ENCODE data around the gene RNF183.
"Not testable (repeated sequence)": the region's sequence is repeated elsewhere in the genome, so short reads cannot be mapped to it uniquely, and the experiment has no call there.

The RNF183 gene

DNA sequence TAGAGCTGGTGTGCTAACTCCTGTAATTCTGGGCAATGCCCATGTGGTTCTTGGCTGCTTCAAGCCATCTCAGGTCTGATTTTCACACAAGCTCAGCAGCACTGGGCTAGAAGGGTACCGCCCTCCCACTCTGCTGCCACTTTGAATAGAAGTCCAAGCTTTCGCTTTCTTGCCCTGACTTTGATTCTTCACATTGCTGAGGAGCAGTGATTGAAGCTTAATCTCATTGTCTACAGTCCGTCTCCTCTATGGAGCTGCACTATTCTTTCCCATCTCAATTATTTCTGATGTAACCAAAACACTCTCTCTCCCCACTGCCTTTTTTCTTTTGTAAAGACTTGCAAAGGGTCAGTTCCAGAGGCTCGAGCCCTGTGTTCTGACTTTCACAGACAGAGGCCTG is 12.9 kb upstream of the RNF183 start:
- DNase-seq (ENCODE audit: low read depth), result no peak

DNA sequence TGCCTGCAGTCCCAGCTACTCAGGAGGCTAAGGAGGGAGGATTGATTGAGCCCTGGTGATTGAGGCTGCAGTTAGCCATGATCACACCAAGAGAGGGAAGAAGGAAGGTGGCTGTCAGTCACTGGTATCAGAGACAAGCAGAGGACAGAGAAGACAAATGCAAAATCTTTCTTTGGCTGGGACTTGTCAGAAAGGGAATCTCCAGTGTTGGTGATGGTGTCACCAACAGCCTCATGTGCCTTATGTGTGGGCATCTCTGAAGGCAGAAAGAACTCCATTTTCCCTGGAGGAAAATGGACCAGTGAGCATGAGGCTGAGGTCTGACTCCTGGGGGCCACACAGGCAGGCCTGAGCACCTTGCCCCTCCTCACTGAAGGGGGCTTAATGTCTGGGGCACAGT is 12.1 kb upstream of the RNF183 start:
- DNase-seq (ENCODE audit: low read depth), result no peak

GRCh38 chr9:113313261-113313660 is 10.1 kb upstream of the RNF183 start:
- no peak for DNase-seq (ENCODE audit: low read depth)

GRCh38 chr9:113311961-113312360 is 8.8 kb upstream of the RNF183 start:
- DNase-seq (ENCODE audit: low read depth), result no peak

GRCh38 chr9:113310538-113310937 is 7.4 kb upstream of the RNF183 start:
- no peak for DNase-seq (ENCODE audit: low read depth)

DNA sequence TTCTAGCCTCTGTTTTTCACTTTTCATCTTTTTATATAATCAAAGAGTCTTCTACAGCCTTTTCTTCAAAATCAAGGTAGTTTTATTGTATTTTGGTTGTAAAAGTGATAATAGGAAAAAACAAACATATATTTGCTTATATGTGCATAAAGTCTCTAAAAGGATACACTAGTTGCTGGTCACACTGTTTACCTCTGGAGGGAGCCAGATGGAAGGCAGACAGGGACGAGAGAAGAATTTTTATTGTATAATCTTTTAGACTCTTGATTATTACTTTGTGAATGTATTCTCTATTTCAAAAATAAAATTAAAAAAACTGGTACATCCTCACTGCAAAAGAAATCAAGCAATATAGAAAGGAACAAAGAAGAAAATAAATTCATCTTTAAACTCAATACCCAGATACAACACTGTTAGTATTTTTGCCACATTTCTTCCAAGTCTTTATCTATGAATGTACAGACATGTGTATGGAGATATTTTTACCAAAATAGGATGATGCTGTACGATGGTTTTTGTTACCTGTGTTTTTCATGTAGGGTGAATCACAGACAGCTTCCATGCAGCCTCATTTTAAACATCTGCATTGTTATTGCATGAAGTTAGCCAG is 6.1 kb upstream of the RNF183 start:
- peak; percentile 24 for DNase-seq (ENCODE audit: low read depth)

DNA sequence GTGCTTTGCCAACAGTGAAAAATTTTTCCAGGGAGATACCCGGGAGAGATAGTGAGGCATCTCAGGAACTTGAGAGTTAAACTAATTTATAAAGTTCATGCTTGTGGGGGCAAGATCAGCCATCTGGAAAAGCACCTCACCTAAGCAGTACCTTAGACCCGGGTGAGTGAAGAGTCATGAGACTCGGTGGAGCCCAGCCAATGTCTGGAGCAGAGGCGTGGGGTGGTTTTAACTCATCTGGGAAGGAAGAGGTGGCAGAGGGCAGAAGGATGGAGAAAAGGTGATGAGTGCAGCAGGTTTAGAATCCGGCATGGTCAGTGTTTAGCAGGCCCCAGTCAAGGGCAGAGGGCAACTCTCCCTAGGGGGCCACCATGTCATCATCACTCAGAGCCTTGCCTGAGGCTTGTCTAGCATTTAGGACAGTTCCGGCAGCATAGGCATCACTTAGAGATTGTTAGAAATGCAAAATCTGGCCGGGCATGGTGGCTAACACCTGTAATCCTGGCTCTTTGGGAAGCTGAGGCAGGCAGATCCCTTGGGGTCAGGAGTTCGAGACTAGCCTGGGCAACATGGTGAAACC is 4.3 kb upstream of the RNF183 start:
- DNase-seq (ENCODE audit: low read depth), result no peak

- DNase-seq (ENCODE audit: low read depth), result no peak
These were observed 3.4 kb upstream of the RNF183 start for GRCh38 chr9:113306566-113306965.

DNA sequence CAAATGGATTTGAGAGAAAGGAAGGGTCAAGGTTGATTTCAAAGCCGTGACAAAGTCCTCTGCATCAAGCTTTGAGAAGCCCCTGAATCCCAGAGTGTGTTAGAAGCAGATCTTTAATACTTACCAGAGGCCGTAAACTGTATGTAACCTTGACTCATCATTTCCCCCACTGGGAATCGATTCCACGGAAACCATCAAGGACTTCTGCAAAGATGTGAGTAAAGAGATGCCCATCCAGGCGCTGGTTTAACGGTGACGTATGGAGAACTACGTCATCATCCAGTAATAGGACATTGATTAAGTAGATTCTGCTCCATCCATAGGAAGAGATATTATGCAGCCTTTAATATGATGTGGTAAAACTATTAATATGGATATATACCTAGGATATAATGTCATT is 1.6 kb downstream of the RNF183 start:
- no peak for DNase-seq (ENCODE audit: low read depth)

DNA sequence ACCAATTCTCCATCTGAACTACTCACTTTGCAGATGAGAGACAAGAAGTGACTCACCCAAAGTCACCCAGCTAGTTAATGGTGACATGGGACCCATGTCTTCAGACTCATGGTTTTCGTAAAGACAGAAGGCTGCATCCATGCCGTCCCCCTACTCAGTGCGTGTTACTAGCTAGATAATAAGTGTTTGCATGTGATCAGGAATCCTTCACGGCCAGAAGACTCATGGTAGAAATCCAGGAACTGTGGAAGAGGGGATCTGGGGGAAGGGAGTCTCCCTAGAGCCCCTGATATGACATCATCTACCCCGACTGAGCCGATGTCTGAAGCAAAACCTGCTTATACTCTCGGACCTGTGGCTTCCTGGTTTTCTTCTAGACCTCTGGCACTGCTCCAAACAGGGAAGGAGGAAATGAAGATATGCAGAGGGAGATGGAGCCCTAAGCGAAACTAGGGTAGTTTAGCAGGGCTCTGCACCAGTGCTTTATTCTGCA is 3.3 kb downstream of the RNF183 start:
- DNase-seq (ENCODE audit: low read depth), result no peak

DNA sequence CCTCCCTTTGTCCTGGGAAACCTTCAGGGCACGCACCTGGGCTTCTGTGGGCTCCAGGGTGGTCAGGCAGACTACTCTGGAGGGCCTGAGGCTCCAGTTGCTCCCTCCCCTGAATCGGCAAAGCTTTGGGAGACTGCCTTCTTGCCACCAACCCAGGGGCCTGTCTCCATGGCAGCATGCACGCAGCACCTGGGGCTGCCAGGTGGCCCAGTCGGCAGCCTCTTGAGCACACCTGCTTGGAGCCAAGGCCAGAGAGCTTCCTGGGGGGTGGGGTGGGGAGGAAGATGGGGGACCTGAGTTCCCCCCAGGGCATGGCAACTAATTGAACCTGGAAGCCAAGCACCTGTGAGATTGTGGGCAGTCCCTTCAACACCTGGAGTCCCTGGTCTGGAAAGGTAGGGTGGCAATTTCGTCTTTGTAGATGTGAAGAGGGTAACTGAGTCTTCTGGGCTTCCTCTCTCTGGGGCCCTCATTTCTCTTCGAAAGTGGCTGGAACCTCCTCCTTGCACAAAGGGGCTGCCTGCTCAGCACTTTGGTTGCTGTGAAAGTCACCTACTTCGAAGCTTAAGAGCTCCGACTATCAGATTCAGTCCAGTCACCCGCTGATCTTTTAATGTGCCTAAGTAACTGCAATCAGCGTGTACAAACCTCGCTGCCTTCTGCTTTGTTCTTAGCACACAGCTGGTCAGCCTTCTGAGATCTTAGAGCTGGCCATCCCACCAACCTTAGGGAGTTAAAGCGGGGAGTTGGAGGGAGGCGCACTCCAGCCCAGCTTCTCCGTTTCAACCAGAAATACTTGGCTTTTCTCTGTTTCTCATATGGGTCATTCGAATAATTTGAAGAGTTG is 4.0 kb downstream of the RNF183 start:
- DNase-seq (ENCODE audit: low read depth), result no peak

DNA sequence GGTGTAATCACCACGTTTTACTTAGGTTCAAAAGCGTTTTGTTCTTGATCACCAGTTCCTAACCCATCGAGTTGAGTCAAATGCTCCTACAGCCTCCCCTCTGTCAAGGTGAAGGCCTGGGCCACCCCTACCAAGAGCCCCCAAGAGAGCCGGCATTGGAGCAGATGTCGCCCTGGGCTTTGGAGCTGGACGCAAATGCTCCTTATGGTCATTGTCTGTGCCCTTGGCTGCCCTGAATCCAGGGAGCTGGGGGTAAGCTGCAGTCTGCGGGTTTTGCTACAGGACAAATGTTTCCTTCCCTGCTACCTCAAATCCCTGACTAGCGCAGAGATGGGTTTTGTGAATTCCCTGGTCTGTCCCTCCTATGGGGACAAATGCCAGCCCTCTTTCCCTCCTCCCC is 4.9 kb downstream of the RNF183 start:
- no peak for DNase-seq (ENCODE audit: low read depth)

DNA sequence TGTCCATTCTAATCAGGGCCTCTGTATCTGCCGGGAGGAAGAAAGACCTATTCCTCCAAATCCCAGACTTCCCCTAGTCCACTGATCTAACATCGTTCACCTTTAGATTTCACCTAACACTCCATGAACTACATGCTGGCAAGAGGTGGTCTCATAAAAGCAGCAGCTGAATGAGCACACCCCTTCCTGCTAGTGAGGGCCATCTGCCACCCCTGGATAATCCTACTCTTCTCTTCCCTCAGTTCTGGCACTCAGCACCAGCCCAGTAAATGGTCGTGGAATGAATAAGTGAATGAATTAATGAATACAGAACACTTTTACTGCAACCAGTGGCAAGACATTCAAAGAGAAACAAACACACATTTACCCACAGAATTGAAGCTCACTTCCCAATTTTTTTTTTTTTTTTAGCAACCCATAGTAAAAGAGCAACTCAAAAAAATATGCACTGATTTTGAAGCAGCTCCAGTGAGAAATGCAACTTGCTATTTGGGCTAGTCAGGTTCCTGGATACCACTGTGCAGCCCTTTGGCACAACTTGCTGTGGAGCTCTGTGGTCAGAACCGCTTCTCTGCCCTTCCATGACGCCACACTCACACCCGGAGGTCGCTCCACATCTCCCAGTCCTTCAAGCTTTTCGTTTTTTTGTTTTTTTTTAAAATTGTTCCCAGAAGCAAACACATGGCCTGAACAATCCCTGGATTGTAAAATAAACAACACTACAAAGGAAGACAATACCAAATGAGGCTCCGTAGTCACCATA is 6.2 kb downstream of the RNF183 start:
- no peak for DNase-seq (ENCODE audit: low read depth)

- DNase-seq (ENCODE audit: low read depth), result not testable (repeated sequence)
These were observed 6.9 kb downstream of the RNF183 start for GRCh38 chr9:113296247-113296646.

- no peak for DNase-seq (ENCODE audit: low read depth)
These were observed 9.8 kb downstream of the RNF183 start for GRCh38 chr9:113293285-113293878.

DNA sequence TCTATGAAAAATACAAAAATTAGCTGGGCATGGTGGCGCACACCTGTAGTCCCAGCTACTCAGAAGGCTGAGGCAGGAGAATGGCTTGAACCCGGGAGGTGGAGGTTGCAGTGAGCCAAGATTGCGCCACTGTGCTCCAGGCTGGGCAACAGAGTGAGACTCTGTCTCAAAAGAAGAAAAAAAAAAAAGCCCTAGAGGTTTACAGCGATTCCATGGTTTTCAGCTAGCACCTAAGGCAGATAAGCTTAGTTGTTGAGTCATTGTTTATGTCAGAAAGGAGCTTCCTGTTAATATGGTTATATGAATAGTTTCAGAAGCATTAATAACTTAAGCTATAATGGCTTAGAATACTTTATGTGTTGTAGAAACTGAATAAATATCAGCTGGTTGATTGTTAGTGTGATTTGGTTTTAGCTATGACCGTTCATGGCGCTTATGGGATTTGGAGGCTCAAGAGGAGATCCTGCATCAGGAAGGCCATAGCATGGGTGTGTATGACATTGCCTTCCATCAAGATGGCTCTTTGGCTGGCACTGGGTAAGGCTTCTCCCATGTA is 13.0 kb downstream of the RNF183 start:
- DNase-seq (ENCODE audit: low read depth), result no peak

- no peak for DNase-seq (ENCODE audit: low read depth)
These were observed 14.1 kb downstream of the RNF183 start for GRCh38 chr9:113289091-113289490.

- no peak for DNase-seq (ENCODE audit: low read depth)
These were observed 21.8 kb downstream of the RNF183 start for GRCh38 chr9:113281356-113281755.

DNA sequence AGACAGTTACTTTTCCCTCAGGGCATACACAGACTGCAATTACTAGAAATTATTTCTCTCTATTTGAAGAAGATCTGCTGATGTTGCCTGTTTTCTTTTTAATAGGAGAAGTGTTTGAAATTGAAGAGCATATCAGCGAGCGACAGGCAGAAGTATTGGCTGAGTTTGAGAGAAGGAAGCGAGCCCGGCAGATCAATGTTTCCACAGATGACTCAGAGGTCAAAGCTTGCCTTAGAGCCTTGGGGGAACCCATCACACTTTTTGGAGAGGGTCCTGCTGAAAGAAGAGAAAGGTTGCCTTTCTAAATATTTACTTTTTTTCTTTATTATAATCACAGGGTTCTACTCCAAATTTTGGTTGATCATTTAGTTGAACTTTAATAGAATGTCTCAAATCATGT is 24.3 kb downstream of the RNF183 start:
- no peak for DNase-seq (ENCODE audit: low read depth)

GRCh38 chr9:113275157-113276131 is 27.7 kb downstream of the RNF183 start, which contains the start of the genes CDC26 and PRPF4:
Gene CDC26 (minus strand): TSS chr9:113275572. CDS start chr9:113272507, 3,065 bp downstream.
Gene PRPF4 (plus strand): TSS chr9:113275658. CDS start chr9:113275744, 86 bp downstream.
- DNase-seq (ENCODE audit: low read depth), result peak; percentile 96

Measured in non-pigmented ciliary epithelial cell (primary cell).